HG02763 (cell line): Measurements from ENCODE around the gene LRRC2.
"Not testable (repeated sequence)": the region's sequence is repeated elsewhere in the genome, so short reads cannot be mapped to it uniquely, and the experiment has no call there.

Experiments used
- ATAC-seq: cut with Tn5 transposase; IDR thresholded peaks from one replicate; pipeline ENCODE4 v1.9.1; 2021; ENCODE audit warnings: mild to moderate bottlenecking, moderate library complexity; ENCODE audit not compliant: unreplicated experiment

The LRRC2 gene

DNA sequence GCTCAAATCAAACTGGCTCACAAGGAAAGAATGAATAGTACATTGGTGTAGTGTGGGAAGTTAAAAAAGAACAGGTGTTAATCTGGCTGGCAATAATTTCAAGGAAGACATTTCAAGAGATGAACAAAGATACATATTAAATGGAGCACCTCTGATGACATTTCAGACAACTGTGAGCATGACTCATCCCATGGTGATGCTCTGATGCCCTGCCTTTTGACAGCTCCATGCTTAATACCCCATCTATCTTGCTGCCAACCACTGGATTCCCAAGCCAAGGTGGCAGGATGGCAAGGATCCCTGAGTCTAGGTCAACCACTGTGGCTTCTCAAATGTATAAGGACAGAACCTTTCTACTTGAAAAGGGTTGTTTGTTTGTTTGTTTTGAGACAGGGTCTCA lies 29.3 kb downstream of the LRRC2 start:
- ATAC-seq, result no peak

DNA sequence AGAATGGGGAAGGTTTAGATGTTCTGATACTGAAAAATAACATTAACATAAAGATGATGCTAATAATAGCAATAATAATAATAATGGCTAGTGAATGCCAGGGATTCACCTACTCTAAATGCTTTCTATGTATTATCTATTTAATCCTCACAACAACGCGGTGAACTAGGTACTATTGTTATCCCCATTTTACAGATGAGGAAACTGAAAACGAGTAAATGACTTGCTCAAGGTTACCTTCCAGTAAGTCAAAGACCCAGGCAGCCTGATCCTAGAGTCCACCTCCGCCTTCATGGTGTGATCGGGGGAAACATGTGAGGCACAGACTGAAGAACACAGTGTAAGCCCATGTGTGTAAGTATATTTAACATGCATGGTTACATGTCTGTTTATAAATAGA lies 30.4 kb downstream of the LRRC2 start:
- ATAC-seq, result no peak

DNA sequence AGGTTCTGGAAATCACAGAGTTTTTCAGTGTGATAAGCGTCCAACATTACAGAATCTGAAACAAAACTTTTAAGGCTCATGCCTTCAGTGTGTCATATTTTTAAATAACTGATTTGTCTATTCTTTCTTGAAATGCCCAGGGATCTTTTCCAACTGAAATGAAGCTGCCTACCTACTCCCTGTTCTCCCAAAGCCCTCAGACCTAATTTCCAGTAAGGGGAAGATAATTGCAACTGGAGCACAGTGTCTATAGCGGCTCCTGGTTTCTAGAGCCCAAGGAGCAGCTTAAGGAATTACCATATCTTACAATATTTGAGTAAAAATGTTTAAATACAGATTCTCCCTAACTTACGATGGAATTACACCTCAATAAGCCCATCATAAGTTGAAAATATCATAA lies 33.0 kb downstream of the LRRC2 start:
- no peak for ATAC-seq

DNA sequence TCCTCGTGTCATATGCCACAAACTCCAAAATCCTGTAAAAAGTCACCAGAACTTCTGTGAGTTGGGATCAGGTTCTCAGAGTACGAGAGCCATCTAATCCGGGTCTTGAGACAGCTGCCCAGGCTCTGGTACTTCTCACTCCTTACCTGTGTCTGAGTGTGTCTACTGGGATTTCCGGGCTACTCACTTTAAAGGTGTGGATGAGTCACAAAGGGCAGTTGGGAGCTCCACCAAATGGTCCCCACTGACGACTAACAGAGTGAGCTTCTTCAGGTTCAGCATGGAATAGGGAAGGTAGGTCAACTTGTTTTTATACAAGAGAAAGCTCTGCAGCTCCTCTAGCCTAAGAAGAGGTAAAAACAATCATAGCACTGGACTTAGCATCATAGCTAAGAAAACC lies 38.9 kb downstream of the LRRC2 start:
- ATAC-seq, result no peak

DNA sequence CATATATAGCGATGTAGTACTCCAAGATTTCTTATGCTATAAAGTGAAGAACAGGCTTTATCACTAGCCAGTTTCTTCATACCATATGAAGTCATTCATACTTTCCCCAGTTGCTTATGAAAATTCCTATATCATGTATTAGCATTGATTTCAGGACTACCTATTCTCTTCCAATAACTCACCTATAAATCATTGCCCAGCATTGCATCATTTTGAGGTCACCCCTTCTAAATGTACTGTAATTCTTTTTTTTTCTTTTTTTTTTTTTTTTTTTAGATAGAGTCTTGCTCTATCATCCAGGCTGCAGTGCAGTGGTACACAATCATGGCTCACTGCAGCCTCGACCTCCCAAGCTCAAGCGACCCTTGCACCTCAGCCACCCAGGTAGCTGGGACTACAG lies 41.3 kb downstream of the LRRC2 start:
- ATAC-seq, result no peak

DNA sequence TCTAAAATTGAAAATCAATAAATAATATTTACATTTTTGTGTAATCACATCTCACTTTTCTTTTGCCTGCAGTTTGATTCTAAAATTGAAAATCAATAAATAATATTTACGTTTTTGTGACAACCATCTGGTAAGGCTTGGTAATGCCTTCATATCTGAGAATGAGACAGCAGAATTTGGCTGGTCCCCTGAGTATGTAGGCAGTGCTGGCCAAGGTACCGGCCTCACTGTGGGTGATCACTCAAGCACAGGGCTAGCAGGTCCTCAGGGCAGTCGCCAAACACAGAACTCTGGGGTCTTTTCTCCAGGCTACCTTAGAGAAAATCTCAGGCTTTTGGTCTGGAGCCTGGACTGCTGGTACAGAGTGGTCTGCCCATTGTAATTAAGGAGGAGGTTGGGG lies 42.1 kb downstream of the LRRC2 start:
- no peak for ATAC-seq

DNA sequence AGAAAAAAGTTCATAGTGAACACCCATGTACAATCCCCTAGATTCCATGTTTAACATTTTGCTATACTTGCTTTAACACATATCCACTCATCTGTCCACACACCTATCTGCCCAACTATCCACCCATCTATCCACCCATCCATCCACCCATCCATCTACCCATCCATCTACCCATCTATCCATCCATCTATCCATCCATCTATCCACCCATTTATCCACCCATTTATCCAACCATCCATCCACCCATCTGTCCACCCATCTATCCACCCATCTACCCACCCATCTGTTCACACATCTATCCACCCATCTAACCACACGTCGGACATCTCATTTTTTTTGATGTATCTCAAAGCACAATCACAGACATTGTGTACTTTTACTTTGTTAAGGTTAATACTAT lies 42.5 kb downstream of the LRRC2 start:
- ATAC-seq, result no peak

DNA sequence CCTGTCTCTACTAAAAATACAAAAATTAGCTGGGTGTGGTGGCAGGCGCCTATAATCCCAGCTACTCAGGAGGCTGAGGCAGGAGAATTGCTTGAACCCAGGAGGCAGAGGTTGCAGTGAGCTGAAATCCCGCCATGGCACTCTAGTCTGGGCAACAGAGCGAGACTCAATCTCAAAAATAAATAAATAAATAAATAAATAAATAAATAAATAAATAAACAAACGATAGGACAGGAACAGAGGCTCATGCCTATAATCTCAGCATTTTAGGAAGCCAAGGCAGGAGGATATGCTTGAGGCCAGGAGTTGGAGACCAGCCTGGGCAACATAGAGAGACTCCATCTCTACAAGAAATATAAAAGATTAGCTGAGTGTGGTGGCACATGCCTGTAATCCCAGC lies 43.9 kb downstream of the LRRC2 start:
- not testable (repeated sequence) for ATAC-seq

DNA sequence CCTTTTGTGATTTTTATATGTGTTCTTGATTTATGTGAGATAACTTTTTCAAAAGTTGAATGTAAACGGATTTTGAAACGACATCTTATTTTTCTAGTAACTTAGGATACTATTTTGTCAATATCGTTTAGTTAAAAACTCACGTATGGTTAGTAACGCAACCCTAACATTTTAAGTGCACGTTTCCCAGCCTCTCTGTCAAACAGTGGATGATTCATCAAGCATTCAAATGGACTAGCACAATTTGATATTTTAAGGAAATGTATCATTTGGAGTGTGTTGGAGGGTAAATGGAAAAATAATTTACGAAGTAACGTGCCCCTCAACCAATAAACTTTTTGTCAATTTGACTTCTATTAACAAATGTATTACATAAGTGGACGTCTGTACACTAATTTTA lies 45.0 kb downstream of the LRRC2 start:
- ATAC-seq, result no peak

DNA sequence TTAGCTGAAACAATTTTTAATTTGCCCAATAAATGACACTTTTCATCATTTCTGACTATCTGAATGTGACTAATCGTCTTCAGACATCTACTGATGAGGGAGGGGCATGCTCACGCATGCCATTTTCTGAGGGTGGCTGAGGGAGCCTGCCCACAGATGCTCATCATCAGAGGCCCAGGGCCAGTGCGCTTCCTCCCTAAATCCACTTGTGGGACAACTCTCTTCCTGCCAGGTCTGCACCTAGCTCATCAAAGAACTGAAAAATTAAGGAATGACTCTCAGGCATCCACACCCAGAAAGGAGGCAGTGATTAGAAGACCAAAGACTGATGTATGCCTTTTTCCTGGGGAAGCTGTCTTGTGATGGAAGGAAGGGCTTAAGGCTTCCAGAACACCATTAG lies 45.6 kb downstream of the LRRC2 start:
- no peak for ATAC-seq

DNA sequence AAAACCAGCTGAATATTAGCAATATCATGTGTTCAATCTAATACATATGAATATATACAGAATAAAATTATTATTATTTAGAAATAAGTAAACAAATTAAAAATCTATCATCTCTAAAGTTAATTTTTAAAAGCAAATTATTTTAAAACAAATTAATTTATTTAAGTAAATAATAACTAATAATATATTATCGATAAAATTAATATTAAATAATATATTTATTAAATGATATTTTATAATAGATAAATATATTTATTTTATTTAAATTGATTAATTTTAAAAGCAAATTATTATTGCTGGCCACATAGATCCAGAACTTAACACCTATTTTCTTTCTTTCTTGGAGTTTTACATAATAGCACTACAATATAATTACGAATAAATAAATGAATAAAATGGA lies 46.1 kb downstream of the LRRC2 start:
- no peak for ATAC-seq

DNA sequence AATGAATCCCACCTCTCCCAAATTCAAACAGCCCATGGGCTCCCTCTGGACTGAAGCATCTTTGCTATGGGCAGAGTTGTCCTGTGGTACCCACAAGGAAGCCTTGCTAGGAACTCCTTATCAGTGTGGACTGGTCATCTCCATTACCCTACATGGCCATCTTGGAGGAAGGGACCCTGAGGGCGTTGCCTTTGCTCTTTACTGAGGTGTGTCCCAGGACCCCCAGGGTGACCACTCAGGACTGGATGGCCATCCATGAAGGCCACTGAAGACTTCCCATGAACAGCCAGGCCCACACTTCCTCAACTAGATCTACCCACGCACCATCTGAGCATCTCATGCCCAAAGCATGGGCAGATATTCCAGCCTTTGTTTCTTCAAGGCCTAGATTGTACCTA lies 48.3 kb downstream of the LRRC2 start:
- ATAC-seq, result no peak

DNA sequence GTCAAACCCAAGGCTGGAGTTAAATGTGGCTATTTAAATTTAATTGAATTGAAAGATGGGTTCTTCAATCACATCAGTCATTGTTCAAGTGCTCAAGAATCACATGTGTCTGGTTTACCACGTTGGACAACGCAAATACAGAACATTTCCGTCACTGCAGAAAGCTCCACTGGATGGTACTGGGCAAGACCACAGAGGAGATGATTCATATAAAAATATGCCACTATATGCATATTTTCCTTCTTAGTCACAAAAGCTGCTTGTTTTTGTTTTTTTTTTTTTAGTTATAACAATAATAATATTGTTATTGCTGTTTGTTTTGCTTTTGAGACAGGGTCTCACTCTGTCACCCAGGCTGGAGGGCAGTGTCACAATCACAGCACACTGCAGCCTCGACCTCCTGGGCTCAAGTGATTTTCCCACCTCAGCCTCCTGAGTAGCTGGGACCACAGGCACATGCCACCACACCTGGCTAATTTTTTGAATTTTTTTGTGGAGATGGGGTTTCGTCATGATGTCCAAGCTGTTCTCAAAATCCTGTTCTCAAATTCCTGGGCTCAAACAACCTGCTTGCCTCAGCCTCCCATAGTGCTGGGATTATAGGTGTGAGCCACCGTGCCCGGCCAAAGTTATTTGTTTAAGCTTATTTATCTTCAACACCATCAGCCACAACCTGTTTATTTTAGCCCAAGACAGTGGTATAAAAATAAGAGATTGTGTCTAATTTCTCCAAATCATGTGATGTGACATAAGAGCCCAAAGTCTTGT lies 48.9 kb downstream of the LRRC2 start:
- no peak for ATAC-seq

DNA sequence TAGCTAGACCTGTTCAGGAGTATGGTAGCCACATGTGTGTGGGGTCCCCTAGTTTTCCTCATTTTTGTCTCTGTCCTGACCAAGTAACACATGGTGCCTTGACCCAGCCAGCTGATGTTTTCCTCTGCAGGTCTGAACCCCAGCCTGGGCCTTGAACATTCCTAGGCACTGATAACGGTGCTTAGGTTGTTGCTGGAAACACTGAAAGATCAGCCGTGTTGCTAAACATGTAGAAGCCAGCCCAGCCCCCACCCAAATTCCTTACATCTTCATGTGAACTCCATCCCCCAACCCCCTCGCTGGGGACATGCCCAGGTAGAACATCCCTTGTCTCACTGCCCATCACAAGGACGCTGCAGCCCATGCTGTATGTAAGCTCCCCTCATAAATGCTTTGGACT lies 49.6 kb downstream of the LRRC2 start:
- ATAC-seq, result no peak

DNA sequence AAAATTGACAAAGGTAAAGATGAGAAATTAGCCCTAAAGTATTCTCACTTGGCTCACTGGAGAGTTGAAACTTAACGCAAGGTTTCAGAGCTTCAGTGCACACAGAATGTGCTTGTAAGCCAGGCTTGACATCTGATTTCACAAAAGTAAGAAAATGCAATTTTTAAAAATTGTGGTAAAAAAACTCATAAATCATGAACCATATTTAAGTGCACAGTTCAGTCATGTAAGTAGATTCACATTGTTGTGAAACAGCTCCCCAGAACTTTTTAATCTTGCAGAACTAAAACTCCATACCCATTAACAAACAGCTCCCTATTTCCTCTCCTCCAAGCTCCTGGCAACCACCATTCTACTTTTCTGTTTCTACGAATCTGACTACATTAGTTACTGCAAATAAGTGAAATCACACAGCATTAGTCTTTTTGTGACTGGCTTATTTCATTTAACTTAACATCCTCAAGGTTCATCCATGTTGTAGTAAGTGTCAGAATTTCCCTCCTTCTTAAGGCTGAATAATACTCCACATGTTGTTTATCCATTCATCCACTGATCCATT lies 53.8 kb downstream of the LRRC2 start:
- no peak for ATAC-seq

DNA sequence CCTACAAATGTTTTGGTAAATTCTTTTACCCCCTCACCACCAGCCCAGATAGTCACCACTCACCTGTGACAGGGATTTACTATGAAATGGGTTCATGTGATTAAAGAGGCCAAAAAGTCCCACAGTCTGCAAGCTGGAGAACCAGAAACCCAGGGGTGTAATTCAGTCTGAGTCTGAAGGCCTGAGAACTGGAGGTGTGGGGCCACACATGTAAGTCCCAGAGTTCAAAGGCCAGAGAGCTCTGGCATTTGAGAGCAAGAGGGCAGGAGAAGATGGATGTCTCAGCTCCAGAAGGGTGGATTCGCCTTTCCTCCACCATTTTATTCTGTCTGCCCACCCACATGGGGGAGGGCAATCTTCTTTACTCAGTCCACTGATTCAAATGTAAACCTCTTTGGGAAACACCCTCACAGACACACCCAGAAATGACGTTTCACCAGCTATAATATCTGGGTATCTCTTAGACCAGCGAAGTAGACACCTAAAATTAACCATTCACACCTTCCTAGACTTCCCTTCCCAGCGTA lies 56.4 kb downstream of the LRRC2 start:
- ATAC-seq, result no peak

DNA sequence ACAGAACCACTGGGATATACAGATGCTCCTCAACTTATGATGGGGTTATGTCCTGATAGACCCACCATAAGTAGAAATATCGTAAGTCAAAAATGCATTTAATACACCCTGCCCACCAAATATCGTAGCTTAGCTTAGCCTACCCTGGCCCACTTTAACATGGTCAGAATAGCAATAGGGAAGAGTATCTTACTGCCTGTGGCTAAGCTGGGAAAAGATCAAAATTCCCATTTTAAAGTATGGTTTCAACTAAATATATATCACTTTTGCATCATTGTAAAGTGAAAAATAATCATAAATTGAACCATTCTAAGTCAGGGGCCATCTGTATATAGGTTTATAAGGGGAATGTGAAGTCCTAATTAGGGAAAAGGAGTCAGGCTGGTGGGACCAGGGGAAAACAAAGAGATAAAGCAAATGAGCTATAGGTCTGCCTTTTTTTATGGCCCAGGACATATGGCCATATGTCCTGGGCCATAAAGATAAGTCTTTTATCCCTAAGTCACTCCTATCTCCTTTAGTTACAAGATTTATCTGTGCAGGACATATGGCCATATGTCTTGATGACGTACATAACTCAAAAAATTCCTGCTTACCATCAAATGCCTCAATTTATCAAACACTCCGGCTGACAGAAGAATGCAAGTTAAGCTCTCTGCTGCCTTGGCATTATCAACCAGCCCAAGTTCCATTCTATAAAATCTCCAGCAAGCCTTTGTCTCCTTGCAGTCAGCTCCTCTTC lies 57.1 kb downstream of the LRRC2 start:
- ATAC-seq, result no peak

DNA sequence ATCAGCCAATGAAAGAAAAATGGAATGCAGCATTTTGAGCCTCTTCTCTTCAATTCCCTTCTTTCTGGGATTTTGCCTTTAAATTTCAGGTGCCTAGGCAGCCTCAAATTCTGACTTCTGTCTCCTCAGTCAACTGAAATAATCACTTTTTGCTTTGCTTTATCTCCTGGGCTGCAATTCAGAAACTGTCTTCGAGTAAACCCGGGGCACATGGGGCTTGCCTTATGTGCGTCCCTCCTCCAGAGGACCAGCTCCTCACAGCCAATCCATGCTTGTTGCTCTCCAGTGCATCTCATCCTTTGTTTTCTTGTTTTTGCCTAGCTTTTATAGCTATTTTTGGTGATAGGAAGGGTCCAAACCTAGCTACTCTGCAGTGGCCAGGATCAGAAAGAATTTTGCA lies 59.6 kb downstream of the LRRC2 start:
- ATAC-seq, result no peak

DNA sequence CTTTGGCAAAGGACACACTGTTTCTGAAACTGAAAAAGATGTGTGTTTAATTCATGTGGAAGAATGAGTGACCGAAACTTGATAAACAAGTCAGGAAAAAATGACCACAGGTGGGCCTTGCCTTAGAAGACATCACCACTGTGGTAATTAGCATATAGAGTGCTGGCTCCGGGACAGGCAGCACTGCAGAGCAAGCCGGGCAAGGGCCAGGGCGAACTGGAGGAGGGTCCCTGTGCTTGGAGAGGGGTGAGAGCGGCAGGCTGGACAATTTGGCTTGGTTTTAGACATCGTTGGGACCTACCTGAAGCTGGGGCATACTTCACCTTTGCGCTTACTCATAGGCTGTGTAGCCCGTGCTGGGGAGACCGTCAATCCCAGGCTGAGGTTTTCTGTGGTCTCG lies 60.1 kb downstream of the LRRC2 start:
- ATAC-seq, result no peak

DNA sequence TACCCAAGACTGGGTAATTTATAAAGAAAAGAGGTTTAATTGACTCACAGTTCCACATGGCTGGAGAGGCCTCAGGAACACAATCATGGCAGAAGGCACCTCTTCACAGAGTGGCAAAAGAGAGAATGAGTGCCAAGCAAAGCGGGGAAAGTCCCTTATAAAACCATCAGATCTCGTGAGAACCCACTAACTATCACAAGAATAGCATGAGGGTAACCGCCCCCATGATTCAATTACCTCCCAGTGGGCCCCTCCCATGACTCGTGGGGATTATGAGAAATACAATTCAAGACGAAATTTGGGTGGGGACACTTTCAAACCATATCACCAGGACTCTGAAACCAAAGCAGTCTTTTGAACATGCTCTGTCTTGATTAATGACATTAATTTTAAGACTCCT lies 61.3 kb downstream of the LRRC2 start:
- no peak for ATAC-seq

DNA sequence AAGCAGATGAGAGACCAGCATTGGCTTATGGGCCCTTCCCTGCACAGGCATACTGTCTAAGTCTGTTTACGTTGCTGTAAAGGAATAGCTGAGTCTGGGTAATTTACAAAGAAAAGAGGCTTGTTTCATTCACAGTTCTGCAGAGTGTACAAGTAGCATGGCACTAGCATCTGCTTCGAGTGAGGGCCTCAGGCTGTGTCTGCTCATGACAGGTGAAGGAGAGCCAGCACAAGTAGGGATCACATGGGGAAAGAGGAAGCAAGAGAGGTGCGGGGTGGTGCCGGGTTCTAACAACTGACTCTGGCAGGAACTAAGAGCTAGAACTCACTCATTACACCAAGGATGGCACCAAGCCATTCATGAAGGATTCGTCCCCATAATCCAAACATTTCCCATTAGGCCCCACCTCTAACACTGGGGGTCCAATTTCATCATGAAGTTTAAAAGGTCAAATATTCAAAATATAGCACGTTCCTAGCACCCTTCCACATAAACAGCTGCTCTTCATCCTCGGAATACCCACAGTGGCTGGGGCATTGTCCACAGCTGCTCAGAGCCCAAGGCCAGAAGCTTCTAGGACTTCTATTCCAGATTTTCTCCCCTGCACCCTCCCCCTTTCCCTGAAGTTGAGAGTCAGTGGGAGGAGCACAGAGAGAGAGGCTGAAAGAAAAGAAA lies 62.8 kb downstream of the LRRC2 start:
- ATAC-seq, result no peak

DNA sequence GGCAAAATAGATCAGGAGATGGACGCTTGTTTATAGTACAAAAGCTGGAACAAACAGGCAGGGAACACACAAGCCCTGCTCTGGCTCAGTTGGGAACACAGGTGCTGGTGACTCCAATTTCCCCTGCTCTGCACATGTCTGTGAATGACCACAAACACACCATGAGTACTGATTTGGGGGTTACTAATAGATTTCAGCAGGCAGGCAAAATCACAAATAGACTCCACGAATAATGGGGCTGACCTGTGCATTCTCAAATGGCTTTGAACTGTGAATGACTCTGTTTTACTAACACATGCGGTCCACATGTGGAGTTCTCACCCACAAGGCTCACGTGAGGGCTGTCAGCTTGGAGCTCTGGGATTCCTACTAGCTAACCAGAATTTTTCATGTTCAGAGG lies 64.4 kb downstream of the LRRC2 start:
- no peak for ATAC-seq
